Pancreas (tissue), 10 donors: ENCODE data around the gene ACSL5. TPM values are rescaled to one million over a fixed set of nuclear protein-coding genes. Genes with fewer than 3 reads are reported as not detected.
"Not testable (repeated sequence)": the region's sequence is repeated elsewhere in the genome, so short reads cannot be mapped to it uniquely, and the experiment has no call there.

Source experiments
- ATAC-seq, 4 donors: fragments of 200-7000 bp; cut with Tn5 transposase; one replicate each; pipeline versions ENCODE4 v1.8.0 to v1.9.1; 2020; ENCODE audit warnings: mild to moderate bottlenecking in 4 of 4, moderate library complexity in 4 of 4
- DNase-seq, 6 donors: peaks; one replicate each; pipeline ENCODE4 v3.0.0-alpha.2; 2020
- FAIRE-seq: peaks from 2 replicates; lab custom pipeline; 2012; peaks lifted over from hg19 to GRCh38; lab: Jason Lieb, UNC
- H3K27ac ChIP-seq, 4 donors: fragments of 200-600 bp; sonication (generic); 1 replicate in 3 of 4; 2 replicates in 1 of 4; pipeline versions ENCODE4 v1.5.0 to v1.8.0; 2020
- H3K27me3 ChIP-seq, 4 donors: fragments of 200-600 bp; one replicate each; pipeline ENCODE4 v1.8.0; 2021
- H3K36me3 ChIP-seq, 3 donors: fragments of 200-600 bp; sonication (generic) in 1 of 3; one replicate each; pipeline versions ENCODE4 v1.5.0 to v1.8.0; 2020 to 2021
- H3K4me1 ChIP-seq, 3 donors: fragments of 200-600 bp; one replicate each; pipeline ENCODE4 v1.8.0; 2021
- H3K4me3 ChIP-seq, 4 donors: fragments of 200-600 bp; sonication (generic) in 2 of 4; one replicate each; pipeline versions ENCODE4 v1.5.0 to v1.8.0; 2020 to 2021
- H3K9me3 ChIP-seq, 4 donors: fragments of 200-600 bp; one replicate each; pipeline ENCODE4 v1.8.0; 2021
- CTCF ChIP-seq, 4 donors: fragments of 200-600 bp; sonication (generic) in 3 of 4; IDR thresholded peaks; one replicate each; pipeline versions ENCODE4 v1.5.0 to v1.8.0; 2021; ENCODE audit warnings: antibody characterized with exemption in 4 of 4
- WGBS, 2 donors: extraction: QIAGEN DNeasy Blood & Tissue Kit; methylation state at CpG; one replicate each; pipeline ENCODE4 v1.1.7; 2013; 5-methylcytosine and 5-hydroxymethylcytosine counted together
- intact Hi-C, 3 donors: fragments of 100-400 bp; cut with DNase I; formaldehyde crosslinking; loops; one replicate each; pipeline versions ENCODE4 v1.11.1 to v1.14.2; 2022
- polyA plus RNA-seq, 2 donors: library from polyadenylated mRNA; stranded (reverse); fragments of 200-250 nt; gene quantifications; one replicate each; pipeline ENCODE4 v1.2.3, GENCODE V29; 2013
- total RNA-seq, 6 donors: library from RNA; stranded (reverse); fragmentation: NEBNext Ultra II Directional in 4 of 6; extraction: Animal tissue kit (Norgen Biotek cat#: 25700) in 4 of 6; gene quantifications; one replicate each; pipeline versions ENCODE4 v1.2.1 to v1.2.4, GENCODE V29; 2021 to 2023
- donor health status: healthy with polysubstance abuse.
- donor health status: DM: no; HTN: no; CAD: no; lungs with moderate emphysema.
- donor health status: DM: no; HTN: no; CAD: no.
- donor health status: control.
- donor health status: control.
- donor health status: Bipolar disorder and iron deficiency.
- donor health status: DM: yes; HTN: yes; CAD: no.
- donor health status: DM: no; HTN: no; CAD: no.
- donor health status: DM: no; HTN: no; CAD: no.
- donor health status: DM: yes; HTN: yes; CAD: no.

The ACSL5 gene
- total and polyA plus RNA-seq, 8 donors, result 2.2 to 7.2 (median 3.7) TPM

DNA sequence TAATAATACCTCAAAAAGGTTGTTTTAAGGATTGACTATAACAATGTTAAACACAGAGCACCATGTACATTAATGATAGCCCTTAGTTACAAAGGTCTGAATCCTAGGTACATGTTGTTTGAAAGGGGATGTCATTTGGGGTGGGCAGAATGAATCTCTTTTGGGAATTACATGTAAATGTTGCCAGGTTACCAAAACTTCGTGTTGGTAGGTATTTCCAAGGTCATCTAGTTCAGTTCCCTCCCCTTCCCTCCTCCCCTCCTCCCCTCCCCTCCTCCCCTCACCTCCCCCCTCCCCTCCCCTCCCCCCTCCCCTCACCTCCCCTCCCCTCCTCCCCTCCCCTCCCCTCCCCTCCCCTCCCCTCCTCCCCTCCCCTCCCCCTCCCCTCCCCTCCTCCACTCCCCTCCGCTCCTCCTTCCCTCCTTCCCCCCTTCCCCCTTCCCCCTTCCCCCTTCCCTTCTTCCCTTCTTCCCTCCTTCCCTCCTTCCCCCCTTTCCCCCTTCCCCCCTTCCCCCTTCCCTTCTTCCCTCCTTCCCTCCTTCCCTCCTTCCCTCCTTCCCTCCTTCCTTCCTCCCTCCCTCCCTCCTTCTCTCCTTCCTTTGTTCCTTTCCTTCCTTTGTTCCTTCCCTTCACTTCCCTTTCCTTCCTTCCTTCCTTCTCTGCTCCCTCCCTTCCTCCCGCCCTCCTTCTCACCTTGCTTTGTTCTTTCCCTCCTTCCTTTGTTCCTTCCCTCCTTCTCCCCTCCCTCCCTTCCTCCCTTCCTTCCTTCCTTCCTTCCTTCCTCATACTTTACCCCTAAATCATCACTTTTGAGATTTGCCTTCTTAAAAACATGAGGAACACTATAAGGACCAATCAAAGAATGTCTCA, 81.2 kb downstream of the ACSL5 start:
- FAIRE-seq, result no peak

GRCh38 chr10:112456533-112456932, 82.6 kb downstream of the ACSL5 start:
- H3K4me3 ChIP-seq, result no peak overlapping the region
- H3K9me3 ChIP-seq, result no peaks in the 10 kb centered on the region
- DNase-seq (no peak), ATAC-seq (no peak), FAIRE-seq (no peak)
- WGBS, 2 donors, result 95 to 96% methylated on average over 2 of the region's 2 CpGs
- intact Hi-C loops, result no loop called here
- peaks cover 0 to 5% (median 0%) of the 10 kb centered on the region in 3 donors for H3K36me3 ChIP-seq
- H3K4me1 ChIP-seq, result no peaks in the 10 kb centered on the region
- no peak overlapping the region for H3K27ac ChIP-seq
- TF ChIP-seq CTCF (IDR thresholded peaks at IDR 0.05), result no peak
- H3K27me3 ChIP-seq, result no peaks in the 10 kb centered on the region

More for the DNA sequence above, 81.2 kb downstream of the ACSL5 start:
- H3K4me1 ChIP-seq, result no peaks in the 10 kb centered on the region
- intact Hi-C loops, result no loop called here
- WGBS, 2 donors, result 56 to 69% methylated on average over 2 of the region's 3 CpGs
- H3K36me3 ChIP-seq, result no peaks in the 10 kb centered on the region
- no peak overlapping the region for H3K27ac ChIP-seq
- H3K4me3 ChIP-seq, result no peak overlapping the region
- H3K27me3 ChIP-seq, result no peaks in the 10 kb centered on the region
- TF ChIP-seq CTCF (IDR thresholded peaks at IDR 0.05), result no peak
- no peak for DNase-seq
- H3K9me3 ChIP-seq, result no peaks in the 10 kb centered on the region
- no peak for ATAC-seq

DNA sequence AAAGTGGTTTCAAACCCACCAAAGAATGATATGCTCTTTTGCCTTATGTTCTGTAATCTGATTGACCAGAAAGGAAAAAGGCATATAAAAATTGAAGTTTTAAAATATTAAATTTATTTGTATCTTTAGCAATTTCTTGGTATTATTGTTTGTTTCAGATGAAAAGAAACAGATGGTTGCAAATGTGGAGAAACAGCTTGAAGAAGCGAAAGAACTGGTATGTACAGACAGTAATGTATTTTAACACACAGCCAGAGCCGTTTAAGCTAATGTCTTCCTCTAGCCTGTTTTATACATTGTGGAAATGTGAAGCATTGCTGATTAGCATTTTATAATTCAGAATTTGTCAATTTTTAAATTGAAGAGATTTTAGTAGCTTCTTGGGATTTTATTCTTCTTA, 86.5 kb downstream of the ACSL5 start:
- TF ChIP-seq CTCF (IDR thresholded peaks at IDR 0.05), result no peak

DNA sequence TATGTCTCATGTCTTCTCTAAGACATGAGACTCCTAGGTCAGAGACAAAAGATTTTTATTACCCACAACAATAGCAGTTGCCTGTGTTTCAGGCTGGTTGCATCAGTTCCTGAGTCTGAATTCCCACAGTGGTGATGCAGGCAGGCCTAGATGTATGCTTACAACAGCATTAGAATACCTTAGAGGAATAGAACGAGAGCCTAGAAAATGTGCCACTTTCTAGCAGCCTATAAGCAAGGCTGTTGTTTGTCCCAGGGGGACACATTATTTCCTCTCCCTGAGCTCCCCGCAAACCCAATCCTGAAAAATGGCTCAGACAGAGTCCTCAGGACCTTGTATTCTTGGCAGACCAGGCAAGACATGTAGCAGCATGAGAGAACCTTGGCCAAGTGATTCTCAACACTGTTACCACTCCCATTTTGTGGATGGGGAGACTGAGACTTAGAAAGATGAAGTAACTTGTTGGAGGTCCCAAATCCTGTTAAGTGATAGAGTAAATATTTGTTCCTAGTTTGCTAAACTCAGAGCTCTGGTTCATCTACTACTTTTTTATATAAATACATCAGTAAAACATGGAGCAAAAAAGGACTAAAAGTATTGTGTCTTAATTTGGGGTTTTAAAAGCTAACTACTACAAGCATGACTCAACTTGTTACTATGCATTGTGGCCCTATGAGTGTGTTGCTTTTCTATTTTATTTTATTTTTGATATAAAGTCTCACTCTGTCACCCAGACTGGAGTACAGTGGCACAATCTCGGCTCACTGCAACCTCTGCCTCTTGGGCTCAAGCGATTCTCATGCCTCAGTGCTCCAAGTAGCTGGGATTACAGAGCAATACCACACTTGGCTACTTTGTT, 87.3 kb downstream of the ACSL5 start:
- Histone ChIP-seq H3K27ac (no peak overlapping the region), H3K9me3 (no peaks in the 10 kb centered on the region), H3K27me3 (no peaks in the 10 kb centered on the region), H3K4me1 (no peaks in the 10 kb centered on the region), H3K4me3 (no peak overlapping the region), H3K36me3 (peaks cover 0 to 24% (median 4%) of the 10 kb centered on the region in 3 donors)
- FAIRE-seq (no peak), ATAC-seq (no peak), DNase-seq (no peak)
- intact Hi-C loops, result no loop called here
- 96 to 99% methylated on average over 4 of the region's 4 CpGs for WGBS, 2 donors
- no peak for TF ChIP-seq CTCF (IDR thresholded peaks at IDR 0.05)

More for the DNA sequence above, 86.5 kb downstream of the ACSL5 start:
- FAIRE-seq (no peak), DNase-seq (no peak), ATAC-seq (no peak)
- Histone ChIP-seq H3K4me1 (no peaks in the 10 kb centered on the region), H3K27ac (no peak overlapping the region), H3K27me3 (no peaks in the 10 kb centered on the region), H3K36me3 (peaks cover 0 to 17% (median 4%) of the 10 kb centered on the region in 3 donors), H3K9me3 (no peaks in the 10 kb centered on the region), H3K4me3 (no peak overlapping the region)
- 92 to 98% methylated on average over 2 of the region's 2 CpGs for WGBS, 2 donors
- intact Hi-C loops, result no loop called here

DNA sequence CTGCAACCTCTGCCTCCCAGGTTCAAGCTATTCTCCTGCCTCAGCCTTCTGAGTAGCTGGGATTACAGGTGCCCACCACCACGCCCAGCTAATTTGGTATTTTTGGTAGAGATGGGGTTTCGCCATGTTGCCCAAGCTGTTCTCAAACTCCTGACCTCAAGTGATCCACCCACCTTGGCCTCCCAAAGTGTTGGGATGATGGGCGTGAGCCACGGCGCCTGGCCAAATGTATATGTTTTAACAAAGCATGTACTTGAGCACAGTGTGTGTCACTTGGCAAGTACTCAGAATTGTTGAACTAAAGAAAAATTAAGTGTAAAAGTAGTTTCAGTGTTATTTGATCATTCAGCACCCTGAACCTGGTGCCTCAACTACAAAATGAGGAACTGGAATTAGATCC, 90.2 kb downstream of the ACSL5 start:
- H3K4me3 ChIP-seq, intact Hi-C loops, DNase-seq, H3K27ac ChIP-seq, ATAC-seq, H3K4me1 ChIP-seq, H3K9me3 ChIP-seq, H3K27me3 ChIP-seq, FAIRE-seq: not testable (repeated sequence)
- peaks cover 0 to 24% (median 4%) of the 10 kb centered on the region in 3 donors for H3K36me3 ChIP-seq
- WGBS, 2 donors, result 97 to 98% methylated on average over 5 of the region's 5 CpGs
